Measurements from ENCODE around the gene IGFLR1.
A peak's percentile ranks its signal among the peaks of the same experiment; 100 is the strongest.

Gene IGFLR1

GRCh38 chr19:35787227-35787799 lies 45.1 kb upstream of the IGFLR1 start:
- TF ChIP-seq SUZ12 (IDR thresholded peaks at IDR 0.05; ENCODE audit: extremely low read depth, insufficient read depth, insufficient read length) (no peak), ZNF274 (IDR thresholded peaks at IDR 0.05; ENCODE audit: low read depth, low read length) (no peak), YY1 (IDR thresholded peaks at IDR 0.05; ENCODE audit: insufficient read depth, insufficient read length) (no peak)
- peaks cover 24% of the 10 kb centered on the region for H3K4me1 ChIP-seq (ENCODE audit: insufficient read depth, insufficient read length)
- H3K9me3 ChIP-seq (ENCODE audit: insufficient read depth, low read length), result no peaks in the 10 kb centered on the region
- no peaks in the 10 kb centered on the region for H3K36me3 ChIP-seq (ENCODE audit: insufficient read depth, insufficient read length, low read length)
- H3K4me3 ChIP-seq (ENCODE audit: insufficient read length, low read depth), result no peak overlapping the region
- no peaks in the 10 kb centered on the region for H3K27me3 ChIP-seq (ENCODE audit: insufficient read depth, insufficient read length)
- H3K9ac ChIP-seq (ENCODE audit: insufficient read length, low read depth), result no peak overlapping the region
- no peak for DNase-seq (ENCODE audit: low read depth, low spot score)

- H3K9ac ChIP-seq (ENCODE audit: insufficient read length, low read depth), result no peak overlapping the region
- H3K27me3 ChIP-seq (ENCODE audit: insufficient read depth, insufficient read length), result no peaks in the 10 kb centered on the region
- TF ChIP-seq YY1 (IDR thresholded peaks at IDR 0.05; ENCODE audit: insufficient read depth, insufficient read length), result no peak
- TF ChIP-seq SUZ12 (IDR thresholded peaks at IDR 0.05; ENCODE audit: extremely low read depth, insufficient read depth, insufficient read length), result no peak
- no peak for TF ChIP-seq ZNF274 (IDR thresholded peaks at IDR 0.05; ENCODE audit: low read depth, low read length)
- H3K36me3 ChIP-seq (ENCODE audit: insufficient read depth, insufficient read length, low read length), result no peaks in the 10 kb centered on the region
- no peak overlapping the region for H3K4me3 ChIP-seq (ENCODE audit: insufficient read length, low read depth)
- H3K9me3 ChIP-seq (ENCODE audit: insufficient read depth, low read length), result no peaks in the 10 kb centered on the region
- H3K4me1 ChIP-seq (ENCODE audit: insufficient read depth, insufficient read length), result peaks cover 23% of the 10 kb centered on the region
- no peak for DNase-seq (ENCODE audit: low read depth, low spot score)
These were observed 44.3 kb upstream of the IGFLR1 start for GRCh38 chr19:35786299-35787160.

- H3K4me3 ChIP-seq (ENCODE audit: insufficient read length, low read depth), result peak overlapping the region; percentile 32
- TF ChIP-seq SUZ12 (IDR thresholded peaks at IDR 0.05; ENCODE audit: extremely low read depth, insufficient read depth, insufficient read length), result no peak
- TF ChIP-seq ZNF274 (IDR thresholded peaks at IDR 0.05; ENCODE audit: low read depth, low read length), result no peak
- no peak for TF ChIP-seq YY1 (IDR thresholded peaks at IDR 0.05; ENCODE audit: insufficient read depth, insufficient read length)
- no peak for DNase-seq (ENCODE audit: low read depth, low spot score)
- H3K4me1 ChIP-seq (ENCODE audit: insufficient read depth, insufficient read length), result peaks cover 22% of the 10 kb centered on the region
- H3K36me3 ChIP-seq (ENCODE audit: insufficient read depth, insufficient read length, low read length), result no peaks in the 10 kb centered on the region
- H3K9ac ChIP-seq (ENCODE audit: insufficient read length, low read depth), result peak overlapping the region; percentile 74
- no peaks in the 10 kb centered on the region for H3K27me3 ChIP-seq (ENCODE audit: insufficient read depth, insufficient read length)
- H3K9me3 ChIP-seq (ENCODE audit: insufficient read depth, low read length), result no peaks in the 10 kb centered on the region
These were observed 43.0 kb upstream of the IGFLR1 start for GRCh38 chr19:35785339-35785627.

- H3K9me3 ChIP-seq (ENCODE audit: insufficient read depth, low read length), result no peaks in the 10 kb centered on the region
- H3K27me3 ChIP-seq (ENCODE audit: insufficient read depth, insufficient read length), result no peaks in the 10 kb centered on the region
- DNase-seq (ENCODE audit: low read depth, low spot score), result no peak
- TF ChIP-seq YY1 (IDR thresholded peaks at IDR 0.05; ENCODE audit: insufficient read depth, insufficient read length), result no peak
- no peak for TF ChIP-seq SUZ12 (IDR thresholded peaks at IDR 0.05; ENCODE audit: extremely low read depth, insufficient read depth, insufficient read length)
- no peak for TF ChIP-seq ZNF274 (IDR thresholded peaks at IDR 0.05; ENCODE audit: low read depth, low read length)
- H3K4me1 ChIP-seq (ENCODE audit: insufficient read depth, insufficient read length), result peaks cover 21% of the 10 kb centered on the region
- peak overlapping the region; percentile 74 for H3K9ac ChIP-seq (ENCODE audit: insufficient read length, low read depth)
- peak overlapping the region; percentile 32 for H3K4me3 ChIP-seq (ENCODE audit: insufficient read length, low read depth)
- H3K36me3 ChIP-seq (ENCODE audit: insufficient read depth, insufficient read length, low read length), result no peaks in the 10 kb centered on the region
These were observed 42.5 kb upstream of the IGFLR1 start for GRCh38 chr19:35784503-35785338.

GRCh38 chr19:35783469-35784434 lies 41.5 kb upstream of the IGFLR1 start:
- Histone ChIP-seq H3K27me3 (ENCODE audit: insufficient read depth, insufficient read length) (no peaks in the 10 kb centered on the region), H3K9me3 (ENCODE audit: insufficient read depth, low read length) (no peaks in the 10 kb centered on the region), H3K36me3 (ENCODE audit: insufficient read depth, insufficient read length, low read length) (no peaks in the 10 kb centered on the region), H3K4me1 (ENCODE audit: insufficient read depth, insufficient read length) (peaks cover 16% of the 10 kb centered on the region), H3K9ac (ENCODE audit: insufficient read length, low read depth) (no peak overlapping the region), H3K4me3 (ENCODE audit: insufficient read length, low read depth) (no peak overlapping the region)
- TF ChIP-seq ZNF274 (IDR thresholded peaks at IDR 0.05; ENCODE audit: low read depth, low read length), result no peak
- TF ChIP-seq YY1 (IDR thresholded peaks at IDR 0.05; ENCODE audit: insufficient read depth, insufficient read length), result no peak
- no peak for TF ChIP-seq SUZ12 (IDR thresholded peaks at IDR 0.05; ENCODE audit: extremely low read depth, insufficient read depth, insufficient read length)
- DNase-seq (ENCODE audit: low read depth, low spot score), result no peak

DNA sequence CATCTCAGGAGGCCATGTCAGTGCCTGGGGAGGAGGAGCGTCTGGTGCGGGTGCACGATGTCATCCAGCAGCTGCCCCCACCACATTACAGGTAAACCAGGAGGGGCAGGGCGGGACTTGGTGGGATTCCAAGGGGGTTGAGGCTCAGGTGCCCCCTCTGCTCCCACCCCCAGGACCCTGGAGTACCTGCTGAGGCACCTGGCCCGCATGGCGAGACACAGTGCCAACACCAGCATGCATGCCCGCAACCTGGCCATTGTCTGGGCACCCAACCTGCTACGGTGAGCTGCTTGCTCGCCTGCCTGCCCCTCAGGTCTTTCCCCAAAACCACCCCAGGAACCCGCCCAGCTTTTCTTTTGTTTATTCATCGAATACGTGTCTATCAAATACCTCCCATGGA lies 40.3 kb upstream of the IGFLR1 start:
- H3K9me3 ChIP-seq (ENCODE audit: insufficient read depth, low read length), result no peaks in the 10 kb centered on the region
- H3K4me1 ChIP-seq (ENCODE audit: insufficient read depth, insufficient read length), result peaks cover 20% of the 10 kb centered on the region
- no peak for DNase-seq (ENCODE audit: low read depth, low spot score)
- peaks cover 12% of the 10 kb centered on the region for H3K27me3 ChIP-seq (ENCODE audit: insufficient read depth, insufficient read length)
- H3K4me3 ChIP-seq (ENCODE audit: insufficient read length, low read depth), result no peak overlapping the region
- no peak for TF ChIP-seq ZNF274 (IDR thresholded peaks at IDR 0.05; ENCODE audit: low read depth, low read length)
- no peaks in the 10 kb centered on the region for H3K36me3 ChIP-seq (ENCODE audit: insufficient read depth, insufficient read length, low read length)
- H3K9ac ChIP-seq (ENCODE audit: insufficient read length, low read depth), result no peak overlapping the region
